ENCODE measurements around the gene CCDC17.

The CCDC17 gene

GRCh38 chr1:45643978-45644377 lies 20.1 kb upstream of the CCDC17 start:
- Mint-ChIP-seq H3K27me3 (ENCODE audit: low read depth) (no peaks in the 10 kb centered on the region), H3K9me3 (no peaks in the 10 kb centered on the region), H3K4me1 (ENCODE audit: low read depth) (no peaks in the 10 kb centered on the region), H3K4me3 (no peak overlapping the region), H3K36me3 (ENCODE audit: low read depth) (peaks cover 25% of the 10 kb centered on the region), H3K27ac (no peak overlapping the region)
- DNase-seq (ENCODE audit: low spot score) = no peak

GRCh38 chr1:45643321-45643720 lies 19.5 kb upstream of the CCDC17 start:
- H3K4me1 Mint-ChIP-seq (ENCODE audit: low read depth) = no peaks in the 10 kb centered on the region
- no peak overlapping the region for H3K4me3 Mint-ChIP-seq
- no peak overlapping the region for H3K27ac Mint-ChIP-seq
- no peaks in the 10 kb centered on the region for H3K27me3 Mint-ChIP-seq (ENCODE audit: low read depth)
- H3K9me3 Mint-ChIP-seq = no peaks in the 10 kb centered on the region
- peaks cover 24% of the 10 kb centered on the region for H3K36me3 Mint-ChIP-seq (ENCODE audit: low read depth)
- no peak for DNase-seq (ENCODE audit: low spot score)

GRCh38 chr1:45640293-45640692 lies 16.4 kb upstream of the CCDC17 start:
- no peak overlapping the region for H3K4me3 Mint-ChIP-seq
- H3K27ac Mint-ChIP-seq = no peak overlapping the region
- H3K27me3 Mint-ChIP-seq (ENCODE audit: low read depth) = no peaks in the 10 kb centered on the region
- H3K4me1 Mint-ChIP-seq (ENCODE audit: low read depth) = no peaks in the 10 kb centered on the region
- H3K36me3 Mint-ChIP-seq (ENCODE audit: low read depth) = peaks cover 17% of the 10 kb centered on the region
- H3K9me3 Mint-ChIP-seq = no peaks in the 10 kb centered on the region
- DNase-seq (ENCODE audit: low spot score) = no peak

- H3K27ac Mint-ChIP-seq = no peak overlapping the region
- no peak for DNase-seq (ENCODE audit: low spot score)
- no peaks in the 10 kb centered on the region for H3K27me3 Mint-ChIP-seq (ENCODE audit: low read depth)
- H3K36me3 Mint-ChIP-seq (ENCODE audit: low read depth) = peaks cover 27% of the 10 kb centered on the region
- H3K4me3 Mint-ChIP-seq = no peak overlapping the region
- H3K9me3 Mint-ChIP-seq = no peaks in the 10 kb centered on the region
- H3K4me1 Mint-ChIP-seq (ENCODE audit: low read depth) = no peaks in the 10 kb centered on the region
Observed at GRCh38 chr1:45635211-45635610, 11.4 kb upstream of the CCDC17 start.

GRCh38 chr1:45630429-45630828 lies 6.6 kb upstream of the CCDC17 start:
- no peaks in the 10 kb centered on the region for H3K9me3 Mint-ChIP-seq
- DNase-seq (ENCODE audit: low spot score) = no peak
- peaks cover 51% of the 10 kb centered on the region for H3K36me3 Mint-ChIP-seq (ENCODE audit: low read depth)
- no peaks in the 10 kb centered on the region for H3K27me3 Mint-ChIP-seq (ENCODE audit: low read depth)
- no peaks in the 10 kb centered on the region for H3K4me1 Mint-ChIP-seq (ENCODE audit: low read depth)
- H3K4me3 Mint-ChIP-seq = no peak overlapping the region
- no peak overlapping the region for H3K27ac Mint-ChIP-seq

- Mint-ChIP-seq H3K4me1 (ENCODE audit: low read depth) (no peaks in the 10 kb centered on the region), H3K36me3 (ENCODE audit: low read depth) (peaks cover 54% of the 10 kb centered on the region), H3K4me3 (no peak overlapping the region)
Observed at GRCh38 chr1:45629035-45629434, 5.2 kb upstream of the CCDC17 start.

GRCh38 chr1:45622524-45623394 lies 1.1 kb downstream of the CCDC17 start:
- Mint-ChIP-seq H3K27me3 (ENCODE audit: low read depth) (no peaks in the 10 kb centered on the region), H3K36me3 (ENCODE audit: low read depth) (peaks cover 36% of the 10 kb centered on the region), H3K4me3 (no peak overlapping the region), H3K27ac (no peak overlapping the region), H3K4me1 (ENCODE audit: low read depth) (no peaks in the 10 kb centered on the region), H3K9me3 (no peaks in the 10 kb centered on the region)
- DNase-seq (ENCODE audit: low spot score) = no peak

More at GRCh38 chr1:45629035-45629434, 5.2 kb upstream of the CCDC17 start:
- H3K9me3 Mint-ChIP-seq = no peaks in the 10 kb centered on the region
- H3K27ac Mint-ChIP-seq = no peak overlapping the region
- DNase-seq (ENCODE audit: low spot score) = no peak
- no peaks in the 10 kb centered on the region for H3K27me3 Mint-ChIP-seq (ENCODE audit: low read depth)

- no peaks in the 10 kb centered on the region for H3K4me1 Mint-ChIP-seq (ENCODE audit: low read depth)
- no peak overlapping the region for H3K4me3 Mint-ChIP-seq
- no peaks in the 10 kb centered on the region for H3K9me3 Mint-ChIP-seq
- no peak for DNase-seq (ENCODE audit: low spot score)
- H3K27ac Mint-ChIP-seq = no peak overlapping the region
- H3K27me3 Mint-ChIP-seq (ENCODE audit: low read depth) = no peaks in the 10 kb centered on the region
- H3K36me3 Mint-ChIP-seq (ENCODE audit: low read depth) = peaks cover 33% of the 10 kb centered on the region
Observed at GRCh38 chr1:45621895-45622523, 1.8 kb downstream of the CCDC17 start.

- H3K4me1 Mint-ChIP-seq (ENCODE audit: low read depth) = no peaks in the 10 kb centered on the region
- no peaks in the 10 kb centered on the region for H3K9me3 Mint-ChIP-seq
- no peak overlapping the region for H3K4me3 Mint-ChIP-seq
- H3K27ac Mint-ChIP-seq = no peak overlapping the region
- DNase-seq (ENCODE audit: low spot score) = no peak
- H3K36me3 Mint-ChIP-seq (ENCODE audit: low read depth) = peaks cover 34% of the 10 kb centered on the region
- H3K27me3 Mint-ChIP-seq (ENCODE audit: low read depth) = no peaks in the 10 kb centered on the region
Observed at GRCh38 chr1:45621501-45621836, 2.4 kb downstream of the CCDC17 start.

- DNase-seq (ENCODE audit: low spot score) = no peak
- no peaks in the 10 kb centered on the region for H3K27me3 Mint-ChIP-seq (ENCODE audit: low read depth)
- H3K9me3 Mint-ChIP-seq = no peaks in the 10 kb centered on the region
- H3K27ac Mint-ChIP-seq = no peak overlapping the region
- H3K4me3 Mint-ChIP-seq = no peak overlapping the region
- no peaks in the 10 kb centered on the region for H3K4me1 Mint-ChIP-seq (ENCODE audit: low read depth)
- H3K36me3 Mint-ChIP-seq (ENCODE audit: low read depth) = peaks cover 39% of the 10 kb centered on the region
Observed at GRCh38 chr1:45620588-45621500, 3.0 kb downstream of the CCDC17 start.

- no peak for DNase-seq (ENCODE audit: low spot score)
- H3K4me1 Mint-ChIP-seq (ENCODE audit: low read depth) = no peaks in the 10 kb centered on the region
- no peak overlapping the region for H3K4me3 Mint-ChIP-seq
- H3K27me3 Mint-ChIP-seq (ENCODE audit: low read depth) = no peaks in the 10 kb centered on the region
- peaks cover 47% of the 10 kb centered on the region for H3K36me3 Mint-ChIP-seq (ENCODE audit: low read depth)
- no peaks in the 10 kb centered on the region for H3K9me3 Mint-ChIP-seq
- H3K27ac Mint-ChIP-seq = no peak overlapping the region
Observed at GRCh38 chr1:45619149-45619921, 4.5 kb downstream of the CCDC17 start.

- Mint-ChIP-seq H3K27me3 (ENCODE audit: low read depth) (no peaks in the 10 kb centered on the region), H3K4me1 (ENCODE audit: low read depth) (no peaks in the 10 kb centered on the region), H3K4me3 (no peak overlapping the region), H3K36me3 (ENCODE audit: low read depth) (peaks cover 53% of the 10 kb centered on the region), H3K9me3 (no peaks in the 10 kb centered on the region), H3K27ac (no peak overlapping the region)
- no peak for DNase-seq (ENCODE audit: low spot score)
Observed at GRCh38 chr1:45617618-45618017, 6.2 kb downstream of the CCDC17 start.

- Mint-ChIP-seq H3K36me3 (ENCODE audit: low read depth) (peaks cover 58% of the 10 kb centered on the region), H3K4me3 (no peak overlapping the region), H3K27ac (no peak overlapping the region), H3K4me1 (ENCODE audit: low read depth) (no peaks in the 10 kb centered on the region), H3K9me3 (no peaks in the 10 kb centered on the region), H3K27me3 (ENCODE audit: low read depth) (no peaks in the 10 kb centered on the region)
- DNase-seq (ENCODE audit: low spot score) = no peak
Observed at GRCh38 chr1:45615885-45616284, 8.0 kb downstream of the CCDC17 start.

All from T-helper 2 cell treated with Interferon-gamma antibody and Interleukin-4, amounts not matched to agents 5 μg/mL and 100 μg/mL, for 36 hours (primary cell).